Measurements from ENCODE around the gene PLGRKT.
"Not testable (repeated sequence)": the region's sequence is repeated elsewhere in the genome, so short reads cannot be mapped to it uniquely, and the experiment has no call there.

The PLGRKT gene

GRCh38 chr9:5429873-5430564 lies 7.7 kb downstream of the PLGRKT start:
- no peak for DNase-seq

DNA sequence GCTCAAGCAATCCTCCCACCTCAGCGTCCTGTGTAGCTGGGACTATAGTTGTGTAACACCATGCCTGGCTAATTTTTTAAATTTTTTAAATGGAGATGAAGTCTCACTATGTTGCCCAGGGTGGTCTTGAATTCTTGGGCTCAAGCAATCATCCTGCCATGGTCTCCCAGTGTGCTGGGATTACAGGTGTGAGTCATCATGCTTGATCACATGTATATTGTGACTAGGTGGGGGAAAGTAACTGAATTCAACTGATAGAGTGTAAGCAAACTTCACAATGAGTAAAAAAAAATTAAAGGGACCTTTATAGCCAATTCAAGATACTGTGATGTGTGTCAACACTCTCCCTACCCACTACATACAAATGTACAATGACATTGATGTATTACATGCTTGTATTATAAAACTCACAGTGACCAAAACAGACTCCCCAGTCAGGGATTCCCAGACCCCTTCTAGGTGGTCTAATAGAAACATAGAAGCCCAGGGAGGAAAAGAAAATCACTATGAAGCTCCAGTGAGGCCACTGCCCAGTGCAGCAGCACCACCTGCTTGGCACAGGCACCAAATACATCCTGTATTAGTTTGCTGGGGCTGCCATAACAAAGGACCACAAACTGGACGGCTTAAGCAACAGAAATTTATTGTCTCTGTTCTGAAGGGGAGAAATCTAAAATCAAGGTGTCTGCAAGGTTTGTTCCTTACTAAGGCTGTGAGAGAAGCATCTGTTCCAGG lies 8.8 kb downstream of the PLGRKT start:
- no peak for DNase-seq

DNA sequence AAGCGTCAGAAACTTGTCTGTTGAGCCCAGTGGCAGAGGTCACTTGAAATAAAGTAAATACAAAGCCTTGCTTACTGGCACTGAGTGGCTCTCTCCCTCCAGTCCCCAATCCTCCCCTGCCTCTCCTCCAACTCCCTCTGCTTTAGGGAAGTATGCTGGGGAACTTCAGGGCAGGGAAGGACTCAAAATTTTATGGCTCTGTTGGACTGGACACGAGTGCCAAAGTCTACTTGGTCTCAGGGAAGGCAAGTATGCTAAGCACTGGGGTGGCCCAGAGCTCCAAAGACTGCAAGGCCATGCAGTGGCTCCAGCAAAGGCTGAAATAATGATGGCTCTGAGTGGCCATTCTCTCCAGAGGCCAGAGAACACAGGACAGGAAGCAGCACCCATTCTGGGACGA lies 9.6 kb downstream of the PLGRKT start:
- no peak for DNase-seq

DNA sequence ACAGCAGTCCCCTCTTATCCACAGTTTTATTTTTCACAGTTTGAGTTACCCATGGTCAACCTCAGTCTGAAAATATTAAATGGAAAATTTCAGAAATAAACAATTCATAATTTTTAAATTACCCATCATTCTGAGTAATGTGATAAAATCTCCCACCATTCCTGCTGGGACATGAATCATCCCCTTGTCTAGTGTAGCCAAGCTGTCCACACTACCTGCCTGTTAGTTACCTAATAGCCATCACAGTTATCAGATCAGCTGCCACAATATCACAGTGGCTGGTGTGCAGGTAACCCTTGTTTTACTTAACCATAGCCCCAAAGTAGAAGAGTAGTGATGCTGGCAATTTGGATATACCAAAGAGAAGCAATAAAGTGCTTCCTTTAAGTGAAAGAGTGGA lies 10.7 kb downstream of the PLGRKT start:
- DNase-seq = no peak

- DNase-seq = no peak
These were observed 12.6 kb downstream of the PLGRKT start for GRCh38 chr9:5425006-5425628.

- no peak for DNase-seq
These were observed 15.4 kb downstream of the PLGRKT start for GRCh38 chr9:5422276-5422675.

DNA sequence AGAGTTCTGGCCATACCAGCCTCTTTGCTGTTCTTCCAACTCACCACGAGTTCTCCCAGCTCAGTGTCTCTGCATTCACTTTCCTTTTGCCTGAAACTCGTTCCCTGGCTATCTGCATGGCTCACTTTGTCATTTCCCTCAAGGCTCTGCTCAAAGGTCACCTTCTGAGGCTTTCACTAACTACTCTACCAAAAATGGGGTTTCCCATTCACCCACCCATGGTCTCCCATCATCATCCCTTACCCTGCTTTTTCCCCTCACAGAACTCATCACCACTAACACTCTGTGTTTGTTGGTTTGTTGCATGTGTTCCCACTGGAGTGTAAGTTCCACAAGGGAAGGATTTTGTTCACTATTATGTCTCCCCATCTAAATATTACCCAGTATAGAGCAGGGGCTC lies 16.6 kb downstream of the PLGRKT start:
- no peak for DNase-seq

DNA sequence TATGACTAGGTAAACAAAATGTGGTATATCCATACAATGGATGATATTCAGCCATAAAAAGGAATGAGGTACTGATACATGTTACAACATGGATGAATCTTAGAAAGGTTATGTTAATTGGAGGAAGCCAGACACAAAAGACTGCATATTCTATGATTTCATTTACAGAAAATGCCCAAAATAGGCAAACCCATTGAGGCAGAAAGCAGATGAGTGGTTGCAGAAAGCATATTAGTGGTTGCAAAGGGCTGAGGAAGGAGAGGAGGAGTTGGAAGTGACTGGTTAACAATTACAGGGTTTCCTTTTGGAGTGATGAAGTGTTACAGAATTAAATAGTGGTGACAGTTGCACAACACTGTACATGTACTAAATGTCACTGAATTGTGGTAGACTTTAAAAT lies 17.7 kb downstream of the PLGRKT start:
- DNase-seq = no peak

DNA sequence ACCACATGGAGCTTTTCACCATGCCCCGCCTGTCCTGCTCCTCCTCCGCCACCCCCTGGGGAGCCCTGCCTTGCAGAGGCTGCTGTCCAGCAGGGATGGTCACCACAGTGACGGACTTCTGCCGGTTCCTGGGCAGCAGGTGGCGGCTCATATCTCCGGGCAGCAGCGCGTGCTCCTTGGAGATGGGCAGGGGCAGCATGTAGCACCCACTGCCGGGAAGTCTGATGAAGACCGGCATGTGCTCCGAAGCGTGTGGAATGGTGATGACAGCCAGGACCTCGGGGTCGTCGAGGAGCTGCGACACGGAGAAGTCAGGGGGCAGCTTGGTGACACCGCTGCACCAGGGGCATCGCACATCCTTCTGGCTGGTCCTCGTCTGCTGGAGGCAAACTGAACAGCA lies 19.2 kb downstream of the PLGRKT start:
- no peak for DNase-seq

DNA sequence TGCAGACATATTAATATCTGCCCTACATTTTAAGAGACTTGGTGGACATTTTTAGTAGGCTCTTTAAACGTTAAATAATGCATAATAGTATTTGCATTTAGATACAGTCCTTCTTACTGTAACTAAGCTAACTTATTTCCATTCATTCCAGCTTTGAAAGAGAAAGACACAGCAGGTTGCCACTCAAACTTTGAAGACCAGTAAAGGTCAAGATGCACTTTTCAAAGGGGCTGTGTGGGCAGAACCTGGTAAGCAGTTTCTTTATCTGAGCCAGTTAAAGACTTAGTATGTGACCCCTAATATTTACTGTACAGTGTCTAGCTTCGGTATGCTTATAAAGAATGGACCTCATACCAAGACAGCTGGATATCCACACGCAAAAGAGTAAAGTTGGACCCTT lies 20.8 kb downstream of the PLGRKT start:
- no peak for DNase-seq

- DNase-seq = no peak
These were observed 29.1 kb downstream of the PLGRKT start for GRCh38 chr9:5408596-5408995.

DNA sequence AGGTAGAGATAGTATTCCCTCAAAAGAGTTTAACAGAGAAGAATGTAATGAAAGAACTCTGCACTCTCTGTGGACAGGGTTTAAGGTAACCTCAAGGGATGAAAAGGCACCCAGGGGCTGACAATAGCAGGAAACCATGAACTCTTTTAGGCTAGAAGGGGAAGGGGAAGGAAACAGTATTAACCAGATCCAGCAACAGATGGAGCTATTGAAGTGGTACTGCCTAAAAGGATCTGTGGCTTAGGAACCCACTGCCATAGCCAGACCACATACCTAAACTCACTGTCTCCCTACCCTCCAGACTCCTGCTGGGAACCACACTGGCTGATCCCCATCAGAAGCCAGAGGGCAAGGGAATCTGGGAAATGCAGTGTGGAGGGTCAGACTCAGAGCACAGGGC lies 35.5 kb downstream of the PLGRKT start:
- no peak for DNase-seq

DNA sequence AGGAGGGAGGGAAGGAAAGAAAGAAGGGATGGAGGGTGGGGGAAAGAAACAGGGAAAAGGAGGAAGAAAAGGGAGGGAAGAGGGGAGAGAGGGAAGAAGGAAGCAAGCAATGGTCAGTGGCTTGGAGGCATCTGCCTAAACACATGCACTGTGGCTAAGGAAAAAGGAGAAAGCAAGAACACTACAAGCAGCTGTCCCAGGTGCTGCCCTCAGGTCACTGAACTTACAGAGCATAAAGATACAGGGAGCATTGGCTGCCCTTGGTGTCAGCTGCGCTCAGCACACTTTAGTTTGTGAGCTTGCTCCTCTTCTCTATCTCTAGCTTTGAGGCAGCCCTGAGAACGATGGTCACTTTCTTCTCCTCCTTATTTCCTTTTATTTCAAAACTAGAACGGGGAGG lies 40.2 kb downstream of the PLGRKT start:
- DNase-seq = not testable (repeated sequence)

DNA sequence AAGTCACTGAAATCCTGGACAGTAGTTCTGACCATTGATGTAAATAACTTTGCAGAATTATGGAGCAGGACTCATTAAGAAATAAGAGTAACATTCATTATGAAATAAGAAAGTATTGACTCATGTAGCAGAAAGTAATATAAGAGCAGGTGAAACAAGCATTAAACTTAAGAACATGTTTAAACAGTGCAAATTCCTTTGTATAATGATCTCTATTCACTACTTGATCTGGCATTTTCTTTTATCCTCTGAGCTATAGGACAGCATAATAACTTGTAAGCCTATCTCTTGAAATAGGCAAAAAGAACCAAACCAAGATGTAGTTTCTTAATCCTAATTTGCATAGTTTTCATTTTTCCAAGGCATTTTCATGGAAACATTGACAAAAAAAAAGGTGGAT lies 42.3 kb downstream of the PLGRKT start:
- no peak for DNase-seq

- not testable (repeated sequence) for DNase-seq
These were observed 43.7 kb downstream of the PLGRKT start for GRCh38 chr9:5393976-5394375.

DNA sequence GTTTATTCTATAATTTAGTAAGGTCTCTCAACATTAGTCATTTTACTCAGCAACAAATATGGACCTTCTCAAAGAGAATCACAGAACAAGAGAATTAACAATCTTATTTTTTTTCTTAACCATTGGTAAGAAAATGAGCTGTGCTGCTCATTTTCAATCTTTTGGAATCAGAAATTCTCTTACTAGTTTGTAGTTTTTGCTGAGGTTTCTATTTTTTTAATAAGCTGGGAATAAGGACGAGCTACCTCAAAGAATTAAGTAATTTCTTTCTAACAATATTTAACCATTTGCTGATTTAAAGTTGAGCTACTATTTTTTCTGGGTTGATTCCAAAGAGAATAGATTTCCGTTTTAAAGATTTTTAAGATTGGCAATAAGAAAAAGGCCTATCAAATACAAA lies 44.2 kb downstream of the PLGRKT start:
- no peak for DNase-seq

DNA sequence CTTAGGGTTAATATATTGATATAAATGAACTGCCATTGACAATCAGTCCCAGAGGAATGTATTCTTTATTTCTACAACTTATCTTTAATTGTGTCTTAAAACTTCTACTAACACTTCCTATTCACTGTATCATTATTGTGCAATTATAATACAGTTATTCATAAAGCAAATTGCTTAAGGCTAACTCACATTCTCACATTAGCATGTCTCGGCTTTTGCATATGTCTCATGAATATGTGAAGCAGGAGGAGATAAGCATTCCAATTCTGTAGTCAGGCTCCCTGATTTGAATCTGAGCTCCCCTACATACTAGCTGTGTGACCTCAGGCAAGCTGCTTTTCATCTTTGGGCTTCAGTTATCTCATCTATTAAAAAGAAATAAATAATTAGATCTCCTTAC lies 45.4 kb downstream of the PLGRKT start:
- no peak for DNase-seq

DNA sequence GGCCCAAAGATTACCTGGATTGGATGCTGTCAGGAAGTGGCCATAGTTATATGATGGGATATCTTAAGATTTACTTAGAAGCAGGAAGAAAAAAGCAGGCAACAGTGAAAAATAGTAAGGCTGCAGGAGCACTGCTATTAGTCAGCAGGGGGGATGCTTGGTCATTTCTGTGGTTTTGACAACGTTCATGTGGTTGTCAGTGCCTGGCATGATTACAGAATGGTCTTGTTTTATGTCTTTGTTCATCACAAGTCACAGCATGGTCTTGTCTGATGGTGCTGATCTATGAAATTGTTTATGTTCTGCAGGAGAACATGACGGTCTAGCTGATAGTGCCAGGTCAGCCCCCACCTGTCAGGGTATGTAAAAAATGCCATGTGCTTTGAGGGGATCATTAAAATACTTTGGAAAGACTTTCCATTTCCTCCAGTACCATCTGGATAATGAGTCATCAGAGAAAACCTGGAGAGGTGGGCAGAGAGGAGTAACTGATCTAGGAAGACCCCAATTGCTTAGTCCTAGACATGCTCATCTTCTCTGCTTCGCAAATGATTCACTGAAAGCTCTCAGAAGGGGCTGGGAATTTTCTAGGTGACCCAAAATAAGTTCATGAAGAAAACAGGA lies 48.5 kb downstream of the PLGRKT start:
- DNase-seq = no peak

GRCh38 chr9:5388026-5388819 lies 49.5 kb downstream of the PLGRKT start:
- no peak for DNase-seq

- no peak for DNase-seq
These were observed 53.3 kb downstream of the PLGRKT start for GRCh38 chr9:5384436-5384835.

DNA sequence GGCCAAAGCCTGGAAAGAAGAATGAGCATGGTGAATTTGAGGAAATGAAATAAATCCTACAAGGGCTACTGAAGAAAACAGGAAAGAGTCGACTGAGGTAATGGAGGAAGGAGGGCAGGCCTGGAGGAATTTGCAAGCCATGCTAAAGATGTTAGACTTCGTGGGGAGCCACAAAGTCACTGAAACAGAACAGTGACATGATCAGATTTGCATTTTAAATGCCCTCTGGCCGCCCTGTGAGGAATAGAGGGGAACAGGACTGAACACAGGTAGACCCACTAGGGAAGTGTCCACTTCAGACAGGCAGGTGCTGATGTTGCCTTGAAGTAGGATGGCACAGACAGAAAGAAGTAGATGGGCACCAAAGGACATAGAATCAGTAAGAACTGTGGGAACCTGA lies 55.2 kb downstream of the PLGRKT start:
- no peak for DNase-seq

- no peak for DNase-seq
These were observed 61.8 kb downstream of the PLGRKT start for GRCh38 chr9:5375790-5376477.
